DLD1 (cell line): ENCODE data around the gene RNASEL.

ENCODE experiments used
- in situ Hi-C: cut with HindIII; loops from 2 replicates; pipeline ENCODE4 v1.10.0; 2017; ENCODE audit warnings: low sequenced_read_pairs

Gene RNASEL

DNA sequence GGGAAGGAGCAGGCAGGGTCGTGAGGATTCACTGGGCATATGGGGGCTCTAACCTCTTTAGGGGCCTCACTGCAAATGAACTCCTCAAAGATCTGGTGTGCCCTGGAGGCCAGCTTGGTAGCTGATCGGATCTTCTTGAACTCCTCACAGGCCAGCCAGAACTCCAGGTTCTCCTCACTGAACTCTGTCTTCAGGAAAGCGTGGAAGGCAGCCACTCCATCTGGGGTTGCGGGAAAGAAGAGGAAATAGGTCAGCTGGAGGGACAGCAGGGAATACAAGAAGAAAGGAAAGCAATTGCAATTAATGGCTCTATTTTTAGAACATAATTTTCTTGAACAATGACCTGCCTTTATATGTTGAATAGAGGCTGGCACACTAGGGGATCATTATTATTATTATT lies 12.9 kb upstream of the RNASEL start:
- in situ Hi-C loops = no loop called here

- in situ Hi-C loops = no loop called here
Observed at GRCh38 chr1:182601416-182601786, 12.3 kb upstream of the RNASEL start.

- in situ Hi-C loops = no loop called here
Observed at GRCh38 chr1:182600745-182601415, 11.8 kb upstream of the RNASEL start.

- in situ Hi-C loops = no loop called here
Observed at GRCh38 chr1:182600036-182600713, 11.1 kb upstream of the RNASEL start.

DNA sequence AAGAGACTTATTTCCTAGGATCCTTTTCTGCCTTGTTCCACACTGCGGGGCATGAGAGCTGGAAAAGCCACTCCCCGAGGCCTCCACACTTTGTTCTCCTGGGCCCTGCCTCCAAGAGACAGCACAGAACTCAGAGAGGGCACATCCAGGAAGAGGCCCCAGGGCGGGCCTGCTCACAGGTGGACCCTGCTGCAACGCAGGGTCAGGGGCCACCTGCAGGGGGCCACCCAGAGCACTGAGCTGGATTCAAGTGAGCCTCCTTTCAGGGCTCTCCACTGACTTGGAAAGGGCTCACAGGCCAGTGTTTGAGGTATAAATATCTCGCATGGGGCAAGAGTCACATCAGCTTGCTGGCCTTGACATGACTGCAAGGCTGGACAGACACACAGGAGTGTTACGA lies 10.3 kb upstream of the RNASEL start:
- in situ Hi-C loops = loop anchor here (5.0 kb wide), 1 partner anchor 183 kb away; no protein-coding TSS in a partner anchor

- in situ Hi-C loops = loop anchor here (5.0 kb wide), 1 partner anchor 184 kb away; no protein-coding TSS in a partner anchor
Observed at GRCh38 chr1:182598296-182598695, 9.2 kb upstream of the RNASEL start.

DNA sequence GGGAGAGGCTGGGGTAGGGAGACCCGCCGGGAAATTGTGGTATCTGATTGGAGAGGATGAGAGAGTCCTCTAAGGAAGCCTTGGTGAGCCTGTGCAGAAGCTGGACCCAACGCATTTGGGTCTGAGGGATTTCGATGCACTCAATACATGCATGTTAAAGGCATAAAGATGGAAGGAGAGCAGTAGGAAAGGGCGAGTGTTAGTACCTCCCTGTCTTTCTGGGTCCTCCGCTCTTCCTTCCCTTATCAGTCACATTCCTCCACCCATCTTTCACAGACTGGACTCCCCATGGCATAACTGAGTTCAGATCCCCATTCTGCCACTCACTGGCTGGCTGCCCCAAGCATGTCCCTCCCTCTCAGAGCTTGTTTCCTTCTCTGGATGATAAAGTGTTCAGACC lies 7.9 kb upstream of the RNASEL start:
- in situ Hi-C loops = loop anchor here (5.0 kb wide), 1 partner anchor 185 kb away; no protein-coding TSS in a partner anchor

GRCh38 chr1:182595641-182596240 lies 6.7 kb upstream of the RNASEL start:
- in situ Hi-C loops = loop anchor here (5.0 kb wide), 1 partner anchor 187 kb away; no protein-coding TSS in a partner anchor

- in situ Hi-C loops = no loop called here
Observed at GRCh38 chr1:182589931-182590330, 875 bp upstream of the RNASEL start.

- in situ Hi-C loops = no loop called here
Observed at GRCh38 chr1:182589520-182589919, 464 bp upstream of the RNASEL start.

- in situ Hi-C loops = no loop called here
Observed at GRCh38 chr1:182587666-182588499, 1.2 kb downstream of the RNASEL start.

DNA sequence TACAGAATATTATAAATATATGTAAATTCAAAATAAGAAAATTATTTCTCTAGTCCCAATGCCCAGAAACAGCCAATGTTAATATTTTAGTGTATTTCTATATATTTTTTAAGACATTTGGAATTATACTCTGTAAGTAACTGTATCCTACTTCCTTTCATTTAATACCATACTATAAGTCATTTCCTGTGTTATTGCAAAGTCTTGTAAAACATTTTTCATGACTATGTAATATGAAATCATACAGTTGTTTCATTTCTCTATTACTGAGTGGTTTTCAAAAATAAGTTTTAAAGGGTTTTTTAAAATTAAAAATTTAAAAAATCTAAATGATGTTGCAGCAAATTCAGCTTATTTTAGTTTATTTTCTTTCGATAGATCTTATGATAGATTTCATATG lies 2.0 kb downstream of the RNASEL start:
- in situ Hi-C loops = no loop called here

GRCh38 chr1:182586380-182586779 lies 2.7 kb downstream of the RNASEL start:
- in situ Hi-C loops = no loop called here

DNA sequence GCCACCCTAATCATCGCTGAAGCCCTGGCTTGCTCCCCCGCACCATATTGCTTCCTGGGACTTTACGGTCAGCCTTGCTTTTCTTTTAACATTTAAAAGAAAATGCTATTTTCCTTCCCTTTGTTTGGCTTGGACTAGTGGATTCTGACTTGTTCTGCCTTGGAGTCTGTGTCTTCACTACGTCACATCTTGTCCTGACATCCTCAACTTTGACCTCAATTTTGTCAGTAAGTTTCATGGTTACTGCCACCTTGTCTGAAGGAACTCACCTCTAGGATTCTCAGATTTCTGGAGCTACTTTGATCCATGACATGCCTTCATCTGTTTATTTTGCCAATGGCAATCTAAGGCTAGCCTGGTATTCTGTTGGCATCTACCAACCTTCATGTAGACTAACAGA lies 4.3 kb downstream of the RNASEL start:
- in situ Hi-C loops = no loop called here

- in situ Hi-C loops = no loop called here
Observed at GRCh38 chr1:182580736-182581135, 8.3 kb downstream of the RNASEL start.

DNA sequence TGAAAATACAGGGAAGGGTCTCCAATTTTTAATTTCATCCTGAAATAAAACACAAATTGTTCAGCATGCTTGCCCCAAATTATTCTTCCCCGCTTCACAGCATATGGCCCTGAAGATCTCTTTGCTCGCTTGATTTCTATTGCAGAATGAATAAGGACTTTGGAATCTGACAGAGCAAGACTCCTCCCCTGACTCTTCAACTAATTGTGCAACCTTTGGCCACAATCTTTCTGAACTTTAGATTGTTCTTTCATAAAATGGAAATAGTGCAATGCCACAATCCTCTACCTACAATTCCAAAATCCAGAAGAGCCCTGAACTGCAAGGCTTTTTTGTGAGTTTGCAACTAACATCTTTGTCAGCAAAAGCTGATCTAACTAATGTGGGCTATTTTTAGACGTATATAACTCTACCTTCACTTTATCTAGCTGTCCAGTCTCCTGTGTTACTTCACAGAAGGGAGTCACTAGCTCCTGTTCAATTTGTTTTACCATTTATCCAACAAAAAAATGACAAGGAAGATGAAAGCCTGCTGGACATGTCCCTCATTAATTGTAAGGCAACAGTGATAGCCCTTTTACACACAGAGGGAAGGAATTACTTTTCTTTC lies 13.4 kb downstream of the RNASEL start:
- in situ Hi-C loops = no loop called here

- in situ Hi-C loops = no loop called here
Observed at GRCh38 chr1:182574156-182574555, 14.9 kb downstream of the RNASEL start.

- in situ Hi-C loops = no loop called here
Observed at GRCh38 chr1:182570611-182570970, 18.5 kb downstream of the RNASEL start.

- in situ Hi-C loops = no loop called here
Observed at GRCh38 chr1:182569939-182570610, 19.0 kb downstream of the RNASEL start.

GRCh38 chr1:182568647-182569284 lies 20.3 kb downstream of the RNASEL start:
- in situ Hi-C loops = no loop called here
